Measurements from ENCODE around the gene EHD1.

DNA sequence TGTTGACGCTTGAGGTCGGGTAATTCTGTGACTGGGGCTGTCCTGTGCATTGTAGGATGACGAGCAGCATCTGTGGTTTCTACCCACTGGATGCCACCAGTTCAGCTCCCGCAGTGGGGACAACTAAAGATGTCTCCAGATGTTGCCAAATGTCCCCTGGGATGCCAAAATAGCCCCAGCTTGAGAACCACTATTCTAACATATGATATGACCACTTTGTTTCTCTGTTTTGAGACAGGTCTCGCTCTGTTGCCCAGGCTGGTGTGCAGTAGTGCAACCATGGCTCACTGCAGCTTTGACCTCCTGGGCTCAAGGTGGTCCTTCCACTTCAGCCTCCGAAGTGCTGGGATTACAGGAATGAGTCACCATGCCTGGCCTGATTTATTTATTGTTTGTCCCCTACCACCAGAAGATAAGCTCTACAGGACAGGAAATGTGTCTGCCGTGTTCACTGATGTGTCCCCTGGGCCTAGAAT is 63.7 kb downstream of the EHD1 start:
- TF ChIP-seq TEAD4 (IDR thresholded peaks at IDR 0.05; ENCODE audit: low read depth, low read length): no peak
- no peak for TF ChIP-seq SIN3A (conservative IDR thresholded peaks at IDR 0.05 in 1 of 2, IDR thresholded peaks at IDR 0.05 in 1 of 2; ENCODE audit: low read depth in 1 of 2, low read length in 2 of 2)
- TF ChIP-seq TCF12 (IDR thresholded peaks at IDR 0.05; ENCODE audit: low read depth, low read length): no peak
- TF ChIP-seq JUND (IDR thresholded peaks at IDR 0.05; ENCODE audit: low read length): no peak
- TF ChIP-seq CEBPB (IDR thresholded peaks at IDR 0.05; ENCODE audit: low read depth, low read length): no peak
- TF ChIP-seq HDAC2 (IDR thresholded peaks at IDR 0.05; ENCODE audit: borderline replicate concordance in 1 of 2, low read depth in 2 of 2, low read length in 2 of 2): no peak
- TF ChIP-seq, protein P1, sequence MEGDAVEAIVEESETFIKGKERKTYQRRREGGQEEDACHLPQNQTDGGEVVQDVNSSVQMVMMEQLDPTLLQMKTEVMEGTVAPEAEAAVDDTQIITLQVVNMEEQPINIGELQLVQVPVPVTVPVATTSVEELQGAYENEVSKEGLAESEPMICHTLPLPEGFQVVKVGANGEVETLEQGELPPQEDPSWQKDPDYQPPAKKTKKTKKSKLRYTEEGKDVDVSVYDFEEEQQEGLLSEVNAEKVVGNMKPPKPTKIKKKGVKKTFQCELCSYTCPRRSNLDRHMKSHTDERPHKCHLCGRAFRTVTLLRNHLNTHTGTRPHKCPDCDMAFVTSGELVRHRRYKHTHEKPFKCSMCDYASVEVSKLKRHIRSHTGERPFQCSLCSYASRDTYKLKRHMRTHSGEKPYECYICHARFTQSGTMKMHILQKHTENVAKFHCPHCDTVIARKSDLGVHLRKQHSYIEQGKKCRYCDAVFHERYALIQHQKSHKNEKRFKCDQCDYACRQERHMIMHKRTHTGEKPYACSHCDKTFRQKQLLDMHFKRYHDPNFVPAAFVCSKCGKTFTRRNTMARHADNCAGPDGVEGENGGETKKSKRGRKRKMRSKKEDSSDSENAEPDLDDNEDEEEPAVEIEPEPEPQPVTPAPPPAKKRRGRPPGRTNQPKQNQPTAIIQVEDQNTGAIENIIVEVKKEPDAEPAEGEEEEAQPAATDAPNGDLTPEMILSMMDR (IDR thresholded peaks at IDR 0.05; ENCODE audit: control extremely low read depth in 1 of 3, insufficient read depth in 1 of 3, low read depth in 1 of 3, low read length in 3 of 3): no peak
- TF ChIP-seq POLR2A (IDR thresholded peaks at IDR 0.05; ENCODE audit: control extremely low read depth in 1 of 2, low read depth in 2 of 2, low read length in 2 of 2): no peak
- no peak for TF ChIP-seq BCL11A (IDR thresholded peaks at IDR 0.05; ENCODE audit: low read depth in 2 of 2, low read length in 2 of 2)
